ENCODE data around the gene TLE7. TPM values are rescaled to one million over a fixed set of nuclear protein-coding genes. Genes with fewer than 3 reads are reported as not detected.

The TLE7 gene
- polyA plus RNA-seq, 1 of the 3 experiments (the other 2 are of a cell fraction), result not detected

GRCh38 chr16:71480956-71481355, 39.1 kb upstream of the TLE7 start (continued):
- TF ChIP-seq MAX (IDR thresholded peaks at IDR 0.05; ENCODE audit: low read depth), result no peak
- TF ChIP-seq SMC3 (IDR thresholded peaks at IDR 0.05; ENCODE audit: low read depth, low read length), result no peak
- TF ChIP-seq RXRA (IDR thresholded peaks at IDR 0.05; ENCODE audit: borderline replicate concordance, low read depth), result no peak

- 61% methylated on average over 3 of the region's 3 CpGs for WGBS (ENCODE audit: low lambda C conversion rate)
- TF ChIP-seq POLR2AphosphoS5 (IDR thresholded peaks at IDR 0.05; ENCODE audit: low read depth, low read length) (no peak), EZH2phosphoT487 (IDR thresholded peaks at IDR 0.05; ENCODE audit: borderline replicate concordance, low read depth) (no peak), FOSL2 (IDR thresholded peaks at IDR 0.05; ENCODE audit: borderline replicate concordance, low read depth) (no peak), PBX3 (IDR thresholded peaks at IDR 0.05) (no peak), TAF1 (IDR thresholded peaks at IDR 0.05; ENCODE audit: borderline replicate concordance, low read depth, low read length) (no peak), EP300 (IDR thresholded peaks at IDR 0.05; ENCODE audit: borderline replicate concordance in 1 of 2, low read depth in 1 of 2, low read length in 1 of 2) (no peak), RCOR1 (IDR thresholded peaks at IDR 0.05; ENCODE audit: low read length) (no peak), SMC3 (IDR thresholded peaks at IDR 0.05; ENCODE audit: low read depth, low read length) (peak; percentile 41; the same call in 1 of the 2 replicates), ELF1 (IDR thresholded peaks at IDR 0.05) (no peak), CHD2 (IDR thresholded peaks at IDR 0.05; ENCODE audit: low read length, partially characterized antibody) (no peak), FOXM1 (IDR thresholded peaks at IDR 0.05; ENCODE audit: low read depth) (no peak), USF1 (IDR thresholded peaks at IDR 0.05; ENCODE audit: borderline replicate concordance, low read depth) (no peak), JUND (IDR thresholded peaks at IDR 0.05) (no peak), GABPA (IDR thresholded peaks at IDR 0.05; ENCODE audit: low read depth) (no peak), RAD21 (IDR thresholded peaks at IDR 0.05; ENCODE audit: low read length) (peak; percentile 55), MAX (IDR thresholded peaks at IDR 0.05; ENCODE audit: low read depth) (no peak), FOXJ3 (CRISPR knock-in tag; IDR thresholded peaks at IDR 0.05) (no peak), TCF12 (IDR thresholded peaks at IDR 0.05) (no peak), ZBTB33 (IDR thresholded peaks at IDR 0.05; ENCODE audit: borderline replicate concordance, low read depth) (no peak), CTCF (IDR thresholded peaks at IDR 0.05) (peak; percentile 50), IRF3 (IDR thresholded peaks at IDR 0.05; ENCODE audit: low read depth, low read length) (no peak), MEF2A (IDR thresholded peaks at IDR 0.05; ENCODE audit: borderline replicate concordance, low read depth) (no peak), RXRA (IDR thresholded peaks at IDR 0.05; ENCODE audit: borderline replicate concordance, low read depth) (no peak), SIN3A (IDR thresholded peaks at IDR 0.05; ENCODE audit: borderline replicate concordance, low read depth, low read length) (no peak), RFX5 (IDR thresholded peaks at IDR 0.05; ENCODE audit: low read length) (no peak)
- Histone ChIP-seq H3K9ac (no peak overlapping the region), H3K4me3 (ENCODE audit: low read depth in 2 of 2, low read length in 1 of 2) (no peak overlapping the region), H4K20me1 (ENCODE audit: insufficient read depth) (no peaks in the 10 kb centered on the region), H3K27me3 (ENCODE audit: insufficient read depth) (no peaks in the 10 kb centered on the region), H3K27ac (ENCODE audit: low read depth in 2 of 2, low read length in 1 of 2) (no peak overlapping the region), H3K36me3 (replicated peaks in 1 of 2; ENCODE audit: control insufficient read depth in 1 of 2, insufficient read depth in 2 of 2, low read length in 1 of 2) (peaks cover 24 to 36% of the 10 kb centered on the region in 2 experiments), H3K9me3 (no peaks in the 10 kb centered on the region; the same call in 1 of the 2 replicates), H3K79me2 (ENCODE audit: insufficient read depth) (peaks cover 11% of the 10 kb centered on the region), H3K9me2 (no peaks in the 10 kb centered on the region), H2AFZ (ENCODE audit: low read depth) (no peak overlapping the region), H3K4me2 (no peak overlapping the region), H3K4me1 (ENCODE audit: control insufficient read depth in 1 of 2, insufficient read depth in 2 of 2, low read depth in 1 of 2, low read length in 1 of 2) (peaks cover 0 to 8% of the 10 kb centered on the region in 2 experiments; a peak in 2 of 4 replicates), H3F3A (replicated peaks; ENCODE audit: insufficient read depth) (peaks cover 26% of the 10 kb centered on the region)
- POLR2A ChIA-PET, result interaction anchor here (0.6 kb wide), 1 partner anchor 17 kb away, joined by 3 read pairs; the partner anchor contains the start of gene ZNF23
- peak; percentile 50 for DNase-seq
- CTCF ChIA-PET, result interaction anchor here (0.7 to 1.3 kb wide), 4 partner anchors 15 to 132 kb away, joined by 4 to 8 read pairs (median 4); no protein-coding TSS in a partner anchor
These were observed 37.6 kb upstream of the TLE7 start for GRCh38 chr16:71479420-71479819.

All from SK-N-SH (cell line).